ENCODE results near the gene CMIP. TPM values are rescaled to one million over a fixed set of nuclear protein-coding genes. Genes with fewer than 3 reads are reported as not detected.

Gene CMIP
- total RNA-seq, 3 donors from 2014 or later, result 73.3 to 127 (median 79.8) TPM

- no peak for TF ChIP-seq CTCF (IDR thresholded peaks at IDR 0.05)
- no peaks in the 10 kb centered on the region for H3K9me3 ChIP-seq
- H3K36me3 ChIP-seq (ENCODE audit: low read depth), result no peaks in the 10 kb centered on the region
- H3K4me3 ChIP-seq, result no peak overlapping the region
- DNase-seq, result no peak
- intact Hi-C loops (cut with DNase I, micrococcal nuclease), result no loop called here
- no peak for ATAC-seq
- H3K4me1 ChIP-seq (ENCODE audit: low read depth), result peaks cover 8% of the 10 kb centered on the region
Observed at GRCh38 chr16:81568749-81569087, 124.1 kb downstream of the CMIP start.

GRCh38 chr16:81569361-81570034 is 124.9 kb downstream of the CMIP start:
- Histone ChIP-seq H3K4me3 (no peak overlapping the region), H3K36me3 (ENCODE audit: low read depth) (no peaks in the 10 kb centered on the region), H3K4me1 (ENCODE audit: low read depth) (peaks cover 8% of the 10 kb centered on the region), H3K9me3 (no peaks in the 10 kb centered on the region)
- TF ChIP-seq CTCF (IDR thresholded peaks at IDR 0.05), result no peak
- intact Hi-C loops (cut with DNase I, micrococcal nuclease), result no loop called here
- ATAC-seq (no peak), DNase-seq (no peak)

- peaks cover 8% of the 10 kb centered on the region for H3K4me1 ChIP-seq (ENCODE audit: low read depth)
- TF ChIP-seq CTCF (IDR thresholded peaks at IDR 0.05), result no peak
- no peaks in the 10 kb centered on the region for H3K36me3 ChIP-seq (ENCODE audit: low read depth)
- DNase-seq, result peak in 1 of 3 donors; percentile 28
- peak; percentile 23 for ATAC-seq
- intact Hi-C loops (cut with DNase I, micrococcal nuclease), result no loop called here
- no peak overlapping the region for H3K4me3 ChIP-seq
- no peaks in the 10 kb centered on the region for H3K9me3 ChIP-seq
Observed at GRCh38 chr16:81570151-81570846, 125.7 kb downstream of the CMIP start.

- peak in 1 of 3 donors; percentile 9 for DNase-seq
- Histone ChIP-seq H3K4me1 (ENCODE audit: low read depth) (peaks cover 8% of the 10 kb centered on the region), H3K36me3 (ENCODE audit: low read depth) (no peaks in the 10 kb centered on the region), H3K4me3 (no peak overlapping the region), H3K9me3 (no peaks in the 10 kb centered on the region)
- ATAC-seq, result no peak
- intact Hi-C loops (cut with DNase I, micrococcal nuclease), result no loop called here
- TF ChIP-seq CTCF (IDR thresholded peaks at IDR 0.05), result no peak
Observed at GRCh38 chr16:81571175-81571574, 126.6 kb downstream of the CMIP start.

GRCh38 chr16:81571592-81572385 is 127.2 kb downstream of the CMIP start:
- no peaks in the 10 kb centered on the region for H3K9me3 ChIP-seq
- intact Hi-C loops (cut with DNase I, micrococcal nuclease), result no loop called here
- H3K4me3 ChIP-seq, result no peak overlapping the region
- DNase-seq (peak in 1 of 3 donors; percentile 22), ATAC-seq (no peak)
- TF ChIP-seq CTCF (IDR thresholded peaks at IDR 0.05), result no peak
- peaks cover 8% of the 10 kb centered on the region for H3K4me1 ChIP-seq (ENCODE audit: low read depth)
- no peaks in the 10 kb centered on the region for H3K36me3 ChIP-seq (ENCODE audit: low read depth)

All from mucosa of descending colon (tissue), 3 donors.